ENCODE measurements around the gene KLHDC4.
"Not testable (repeated sequence)": the region's sequence is repeated elsewhere in the genome, so short reads cannot be mapped to it uniquely, and the experiment has no call there.

KLHDC4 gene

DNA sequence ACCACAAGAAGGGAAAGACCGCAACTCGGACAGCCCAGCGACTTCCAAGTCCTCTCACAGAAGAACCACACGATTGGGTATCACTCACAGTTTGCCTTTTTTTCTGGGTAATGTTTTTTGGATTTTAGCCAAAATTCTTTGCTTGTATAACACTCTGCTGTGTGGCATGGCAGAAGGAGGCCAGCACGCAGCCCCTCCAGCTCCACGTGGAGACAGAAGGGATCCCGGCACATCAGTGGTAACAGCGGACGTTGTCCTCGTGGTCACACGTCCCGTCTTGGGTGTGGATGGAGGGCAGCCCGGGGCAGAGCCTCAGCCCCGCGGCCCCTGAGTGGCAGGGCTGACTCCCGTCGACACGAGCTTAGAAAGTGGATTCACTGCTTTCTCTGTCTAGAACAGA lies 69.1 kb downstream of the KLHDC4 start:
- DNase-seq = no peak

- no peak for DNase-seq
Measured at GRCh38 chr16:87695534-87695933, 70.3 kb downstream of the KLHDC4 start.

GRCh38 chr16:87694441-87695125 lies 71.2 kb downstream of the KLHDC4 start:
- DNase-seq = no peak

GRCh38 chr16:87693827-87694226 lies 72.0 kb downstream of the KLHDC4 start:
- no peak for DNase-seq

GRCh38 chr16:87692756-87693155 lies 73.0 kb downstream of the KLHDC4 start:
- DNase-seq = no peak

DNA sequence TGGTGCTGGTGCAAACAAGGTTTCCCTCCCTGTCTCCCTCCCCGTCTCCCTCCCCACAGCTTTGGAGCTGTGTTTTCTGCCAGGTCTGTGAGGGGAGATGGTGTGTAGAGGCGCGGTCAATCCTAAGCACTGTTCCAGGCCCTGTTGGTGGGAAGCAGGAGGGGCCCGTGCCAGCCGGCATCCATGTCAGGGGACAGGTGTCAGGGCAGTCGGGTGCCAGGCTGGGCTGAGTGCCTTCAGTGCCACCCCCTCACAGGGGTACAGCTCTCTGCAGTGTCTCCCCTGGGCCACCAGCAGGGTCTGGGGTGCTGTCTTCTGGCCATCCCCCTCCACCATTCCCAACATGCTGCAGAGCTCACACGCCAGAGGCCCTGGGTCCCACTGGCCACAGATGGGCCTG lies 73.6 kb downstream of the KLHDC4 start:
- no peak for DNase-seq

GRCh38 chr16:87691686-87692079 lies 74.1 kb downstream of the KLHDC4 start:
- DNase-seq = no peak

GRCh38 chr16:87690911-87691685 lies 74.7 kb downstream of the KLHDC4 start:
- no peak for DNase-seq

DNA sequence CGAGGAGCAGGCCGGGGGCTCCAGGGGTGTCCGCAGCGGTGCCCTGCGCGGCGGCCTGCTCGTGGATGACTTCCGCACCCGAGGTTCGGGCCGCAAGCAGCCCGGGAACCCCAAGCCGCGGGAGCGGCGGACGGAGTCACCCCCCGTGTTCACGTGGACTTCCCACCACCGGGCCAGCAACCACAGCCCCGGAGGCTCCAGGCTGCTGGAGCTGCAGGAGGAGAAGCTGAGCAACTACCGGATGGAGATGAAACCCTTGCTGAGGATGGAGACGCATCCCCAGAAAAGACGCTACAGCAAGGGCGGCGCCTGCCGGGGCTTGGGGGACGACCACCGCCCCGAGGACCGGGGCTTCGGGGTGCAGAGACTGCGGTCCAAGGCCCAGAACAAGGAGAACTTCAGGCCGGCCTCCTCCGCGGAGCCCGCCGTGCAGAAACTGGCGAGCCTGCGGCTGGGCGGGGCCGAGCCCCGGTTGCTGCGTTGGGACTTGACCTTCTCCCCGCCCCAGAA lies 75.8 kb downstream of the KLHDC4 start:
- DNase-seq = no peak

GRCh38 chr16:87688876-87689815 lies 76.6 kb downstream of the KLHDC4 start:
- DNase-seq = no peak

- DNase-seq = no peak
Measured at GRCh38 chr16:87687998-87688529, 77.7 kb downstream of the KLHDC4 start.

DNA sequence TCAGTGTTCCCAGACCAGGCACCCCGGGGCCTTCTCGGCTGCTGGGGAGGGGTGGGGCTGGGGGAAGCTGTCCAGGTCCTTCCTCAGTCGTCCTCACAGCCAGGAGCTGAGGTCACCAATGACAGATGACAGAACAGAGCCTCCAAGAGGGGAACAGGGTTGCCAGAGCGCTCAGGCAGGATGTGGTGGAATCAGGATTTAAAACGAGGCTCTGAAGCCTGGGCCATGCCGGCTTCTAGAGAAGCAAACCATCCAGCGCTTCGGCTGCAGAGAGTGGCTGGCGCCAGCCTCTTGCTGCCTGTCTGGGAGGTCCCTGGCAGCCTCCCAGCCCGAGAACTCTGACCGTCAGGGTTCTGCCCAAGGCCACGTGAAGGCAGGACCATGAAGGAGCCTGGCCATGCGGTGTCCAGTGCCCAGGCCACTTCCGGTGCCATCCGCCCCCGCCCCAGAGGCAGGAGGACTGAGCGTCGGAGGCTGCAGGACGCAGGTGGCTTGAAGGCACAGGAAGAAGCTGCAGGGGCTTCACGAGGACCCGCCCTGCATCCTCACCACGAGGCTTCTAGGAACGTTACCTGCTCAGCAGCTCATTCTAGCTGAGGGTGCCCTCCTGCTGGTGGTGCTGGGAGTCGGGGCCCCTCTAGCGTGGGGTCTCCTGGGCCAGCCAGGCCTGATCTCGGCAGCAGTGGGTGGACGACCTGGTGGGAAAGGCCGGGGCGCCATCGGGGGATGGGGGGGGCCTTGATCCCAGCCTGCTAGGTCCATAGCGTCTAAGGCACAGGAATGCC lies 78.5 kb downstream of the KLHDC4 start:
- DNase-seq = no peak

DNA sequence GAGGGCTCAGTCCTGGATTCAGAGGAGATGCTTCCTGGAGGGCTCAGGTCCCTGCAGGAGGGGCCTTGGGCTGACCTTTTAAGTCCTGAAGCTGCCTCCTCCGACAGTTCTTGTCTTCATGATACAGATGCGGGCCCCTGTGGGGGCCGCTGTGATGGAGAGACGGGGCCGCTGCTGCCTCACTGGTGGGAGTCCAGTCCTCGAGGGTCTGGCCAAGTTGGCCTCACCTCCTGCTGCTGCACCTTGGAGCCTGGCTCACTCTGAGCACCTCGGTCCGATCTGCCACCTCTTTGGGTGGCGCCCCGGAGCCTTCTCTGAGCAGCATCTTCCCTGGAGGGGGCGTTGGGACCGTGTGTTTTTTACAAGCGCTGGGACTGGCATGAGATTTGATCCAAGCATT lies 79.1 kb downstream of the KLHDC4 start:
- DNase-seq = no peak

GRCh38 chr16:87685766-87686165 lies 80.0 kb downstream of the KLHDC4 start:
- no peak for DNase-seq

GRCh38 chr16:87685405-87685755 lies 80.4 kb downstream of the KLHDC4 start:
- DNase-seq = no peak

- no peak for DNase-seq
Measured at GRCh38 chr16:87684711-87685404, 80.9 kb downstream of the KLHDC4 start.

GRCh38 chr16:87684106-87684677 lies 81.6 kb downstream of the KLHDC4 start:
- DNase-seq = no peak

DNA sequence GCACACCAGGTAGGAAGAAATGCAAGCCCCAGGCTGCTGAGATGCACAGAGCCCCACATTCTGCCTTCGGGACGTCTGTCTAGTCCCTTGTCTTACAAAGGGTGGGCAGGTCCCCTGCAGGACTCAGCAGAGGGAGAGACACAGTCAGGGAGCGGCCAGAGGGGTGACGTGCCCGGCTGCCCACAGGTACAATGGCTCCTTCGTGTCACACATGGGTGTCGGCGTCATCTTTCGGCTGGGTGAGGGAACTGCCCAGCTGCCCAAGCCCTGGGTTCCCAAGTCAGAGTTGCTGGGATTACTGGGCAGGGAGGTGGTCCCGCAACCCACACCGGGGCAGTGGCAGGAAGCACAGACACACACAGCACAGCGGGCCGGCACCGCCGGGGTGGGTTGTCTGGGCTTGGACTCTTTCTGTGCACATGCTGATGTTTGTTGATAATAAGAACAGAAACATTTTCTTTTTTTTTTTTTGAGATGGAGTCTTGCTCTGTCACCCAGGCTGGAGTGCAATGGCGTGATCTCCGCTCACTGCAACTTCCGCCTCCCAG lies 82.9 kb downstream of the KLHDC4 start:
- DNase-seq = no peak

DNA sequence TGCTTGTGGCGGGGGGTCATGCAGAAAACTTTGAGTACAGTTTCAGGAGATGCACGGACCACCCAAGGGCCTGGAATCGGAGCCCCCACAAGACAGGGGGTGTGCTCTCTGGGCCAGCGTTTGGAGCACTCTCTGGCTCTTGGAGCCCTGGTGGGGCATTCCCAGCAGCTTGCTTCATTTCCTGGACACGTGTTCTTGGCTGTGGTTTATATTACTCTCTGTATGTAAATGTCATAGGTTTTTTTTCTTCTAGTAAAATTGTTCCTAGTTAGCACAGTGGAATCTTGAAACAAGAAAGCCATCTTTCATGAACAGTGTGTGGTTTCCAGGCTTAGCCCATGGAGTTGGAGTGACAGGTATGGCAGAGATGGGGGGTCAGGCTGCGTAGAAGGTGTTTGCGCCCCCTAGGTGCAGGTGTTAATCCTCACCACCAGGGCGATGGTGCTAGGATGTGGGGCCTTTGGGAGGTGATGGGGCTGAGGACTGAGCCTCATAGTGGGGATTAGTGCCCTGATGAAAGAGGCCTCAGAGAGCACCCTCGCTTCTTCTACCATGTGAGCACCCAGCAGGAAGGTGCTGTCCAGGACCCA lies 83.7 kb downstream of the KLHDC4 start:
- no peak for DNase-seq

DNA sequence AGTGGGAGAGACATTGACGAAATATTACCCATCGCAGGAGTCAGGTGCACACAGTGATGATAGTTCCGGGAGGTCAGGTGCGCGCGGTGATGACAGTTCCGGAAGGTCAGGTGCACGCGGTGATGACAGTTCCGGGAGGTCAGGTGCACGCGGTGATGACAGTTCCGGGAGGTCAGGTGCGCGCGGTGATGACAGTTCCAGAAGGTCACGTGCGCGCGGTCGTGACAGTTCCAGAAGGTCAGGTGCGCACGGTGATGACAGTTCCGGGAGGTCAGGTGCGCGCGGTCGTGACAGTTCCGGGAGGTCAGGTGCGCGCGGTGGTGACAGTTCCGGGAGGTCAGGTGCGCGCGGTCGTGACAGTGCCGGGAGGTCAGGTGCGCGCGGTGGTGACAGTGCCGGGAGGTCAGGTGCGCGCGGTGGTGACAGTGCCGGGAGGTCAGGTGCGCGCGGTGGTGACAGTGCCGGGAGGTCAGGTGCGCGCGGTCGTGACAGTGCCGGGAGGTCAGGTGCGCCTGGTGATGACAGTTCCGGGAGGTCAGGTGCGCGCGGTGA lies 84.7 kb downstream of the KLHDC4 start:
- not testable (repeated sequence) for DNase-seq

Measured in activated gamma-delta T cell treated with Interleukin-2 at 50 U/mL for 16 hours (primary cell).